ENCODE results near the gene MIA2.
"Not testable (repeated sequence)": the region's sequence is repeated elsewhere in the genome, so short reads cannot be mapped to it uniquely, and the experiment has no call there.

MIA2 gene

GRCh38 chr14:39233680-39234326 is at the start of gene MIA2:
Gene MIA2 (plus strand): TSS chr14:39233915. CDS start chr14:39234115, 200 bp downstream.
- DNase-seq: no peak

- DNase-seq: no peak
Observed at GRCh38 chr14:39184628-39185255, 49.0 kb upstream of the MIA2 start.

GRCh38 chr14:39185256-39186049 is 48.3 kb upstream of the MIA2 start:
- DNase-seq: no peak

GRCh38 chr14:39186941-39187525 is 46.7 kb upstream of the MIA2 start:
- no peak for DNase-seq

- DNase-seq: no peak
Observed at GRCh38 chr14:39203659-39204606, 29.8 kb upstream of the MIA2 start.

GRCh38 chr14:39207430-39207829 is 26.3 kb upstream of the MIA2 start:
- DNase-seq: not testable (repeated sequence)

GRCh38 chr14:39211109-39211741 is 22.5 kb upstream of the MIA2 start:
- DNase-seq: no peak

GRCh38 chr14:39212034-39212433 is 21.7 kb upstream of the MIA2 start:
- no peak for DNase-seq

- no peak for DNase-seq
Observed at GRCh38 chr14:39212693-39213092, 21.0 kb upstream of the MIA2 start.

- DNase-seq: no peak
Observed at GRCh38 chr14:39217214-39217879, 16.4 kb upstream of the MIA2 start.

GRCh38 chr14:39218171-39218769 is 15.4 kb upstream of the MIA2 start:
- no peak for DNase-seq

GRCh38 chr14:39219075-39219499 is 14.6 kb upstream of the MIA2 start:
- no peak for DNase-seq

GRCh38 chr14:39220473-39220872 is 13.2 kb upstream of the MIA2 start:
- not testable (repeated sequence) for DNase-seq

- DNase-seq: no peak
Observed at GRCh38 chr14:39228044-39228443, 5.7 kb upstream of the MIA2 start.

GRCh38 chr14:39228509-39229221 is 5.0 kb upstream of the MIA2 start:
- no peak for DNase-seq

- peak; percentile 62 for DNase-seq
Observed at GRCh38 chr14:39229222-39229543, 4.5 kb upstream of the MIA2 start.

GRCh38 chr14:39229601-39230110 is 4.1 kb upstream of the MIA2 start:
- DNase-seq: no peak

- DNase-seq: no peak
Observed at GRCh38 chr14:39230416-39231035, 3.2 kb upstream of the MIA2 start.

GRCh38 chr14:39231751-39232553 is 1.8 kb upstream of the MIA2 start:
- not testable (repeated sequence) for DNase-seq

Measured in stimulated activated naive CD4-positive, alpha-beta T cell treated with Interleukin-2 at 50 U/mL for 16 hours (primary cell).